HepG2 (cell line): ENCODE results near the gene ELMOD1. TPM values are rescaled to one million over a fixed set of nuclear protein-coding genes. Genes with fewer than 3 reads are reported as not detected.

Experiments used
- KDM2A ChIP-seq: sonication (generic); formaldehyde crosslinking; IDR thresholded peaks from 2 replicates; pipeline ENCODE4 v1.4.0; 2020; ENCODE audit warnings: low read depth, missing genetic modification reagents, borderline replicate concordance
- MAF1 ChIP-seq: sonication (generic); formaldehyde crosslinking; IDR thresholded peaks from 2 replicates; pipeline ENCODE4 v1.5.0; 2020; ENCODE audit warnings: missing genetic modification reagents, borderline replicate concordance
- MAX ChIP-seq: IDR thresholded peaks from 2 replicates; pipeline ENCODE4 v1.6.1; 2012; ENCODE audit warnings: inconsistent platforms
- PATZ1 ChIP-seq: sonication (generic); formaldehyde crosslinking; IDR thresholded peaks from 2 replicates; pipeline ENCODE4 v1.4.0; 2020; ENCODE audit warnings: missing genetic modification reagents
- RERE ChIP-seq: IDR thresholded peaks from 2 replicates; pipeline ENCODE4 v1.6.1; 2016; ENCODE audit warnings: low read depth, missing genetic modification reagents, missing compliant biosample characterization
- ZNF263 ChIP-seq: sonication (generic); formaldehyde crosslinking; IDR thresholded peaks from 2 replicates; pipeline ENCODE4 v1.4.0; 2020; ENCODE audit warnings: missing genetic modification reagents
- polyA plus RNA-seq, 8 experiments: library from polyadenylated mRNA; depleted of rRNA in 3 of 8; stranded (reverse) in 7 of 8; unstranded in 1 of 8; fragments of >200 nt; fragmentation: Illumina TruSeq in 4 of 8; extraction: Trizol in 4 of 8; gene quantifications; 2 replicates each; pipeline versions ENCODE4 v1.2.1 to v1.2.3, GENCODE V29; 2011 to 2016; ENCODE audit warnings: low read depth in 4 of 8, missing spikeins in 1 of 8, mixed read lengths in 1 of 8; ENCODE audit not compliant: insufficient read depth in 1 of 8
- total RNA-seq, 5 experiments: library from RNA; depleted of rRNA; stranded (reverse); fragments of >200 nt; fragmentation: Illumina TruSeq; extraction: Trizol; gene quantifications; 2 replicates each; pipeline ENCODE4 v1.2.3, GENCODE V29; 2016; ENCODE audit warnings: low read depth in 1 of 5
- TF ChIP-seq, protein P1 (sequence below): sonication (generic); formaldehyde crosslinking; IDR thresholded peaks from 2 replicates; pipeline ENCODE4 v1.4.0; 2020; ENCODE audit warnings: mild to moderate bottlenecking, missing genetic modification reagents
- TF ChIP-seq, protein P2 (sequence below): sonication (generic); formaldehyde crosslinking; conservative IDR thresholded peaks from 2 replicates; pipeline ENCODE4 v1.4.0; 2020; ENCODE audit warnings: mild to moderate bottlenecking, missing genetic modification reagents, moderate library complexity

Gene ELMOD1
- total and polyA plus RNA-seq, 2 of the 13 experiments (the other 11 are each of a cell fraction or from before 2014, with no cell fraction given) = not detected

GRCh38 chr11:107590460-107591377 lies at the start of gene ELMOD1 (continued):
- no peak for TF ChIP-seq RERE
- TF ChIP-seq MAX = peak; percentile 38; the same call in 1 of the 2 replicates
- no peak for TF ChIP-seq MAF1 (CRISPR knock-in tag)
- peak; percentile 24; the same call in 1 of the 2 replicates for TF ChIP-seq PATZ1 (CRISPR knock-in tag)
- peak; percentile 27; the same call in 1 of the 2 replicates for TF ChIP-seq KDM2A
- 0 out of 2 replicates have a peak, but pooled peaks have one; percentile 12 for TF ChIP-seq ZNF263 (CRISPR knock-in tag)
- TF ChIP-seq, protein P1, sequence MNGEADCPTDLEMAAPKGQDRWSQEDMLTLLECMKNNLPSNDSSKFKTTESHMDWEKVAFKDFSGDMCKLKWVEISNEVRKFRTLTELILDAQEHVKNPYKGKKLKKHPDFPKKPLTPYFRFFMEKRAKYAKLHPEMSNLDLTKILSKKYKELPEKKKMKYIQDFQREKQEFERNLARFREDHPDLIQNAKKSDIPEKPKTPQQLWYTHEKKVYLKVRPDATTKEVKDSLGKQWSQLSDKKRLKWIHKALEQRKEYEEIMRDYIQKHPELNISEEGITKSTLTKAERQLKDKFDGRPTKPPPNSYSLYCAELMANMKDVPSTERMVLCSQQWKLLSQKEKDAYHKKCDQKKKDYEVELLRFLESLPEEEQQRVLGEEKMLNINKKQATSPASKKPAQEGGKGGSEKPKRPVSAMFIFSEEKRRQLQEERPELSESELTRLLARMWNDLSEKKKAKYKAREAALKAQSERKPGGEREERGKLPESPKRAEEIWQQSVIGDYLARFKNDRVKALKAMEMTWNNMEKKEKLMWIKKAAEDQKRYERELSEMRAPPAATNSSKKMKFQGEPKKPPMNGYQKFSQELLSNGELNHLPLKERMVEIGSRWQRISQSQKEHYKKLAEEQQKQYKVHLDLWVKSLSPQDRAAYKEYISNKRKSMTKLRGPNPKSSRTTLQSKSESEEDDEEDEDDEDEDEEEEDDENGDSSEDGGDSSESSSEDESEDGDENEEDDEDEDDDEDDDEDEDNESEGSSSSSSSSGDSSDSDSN (CRISPR knock-in tag) = peak; percentile 49; the same call in 1 of the 2 replicates
- TF ChIP-seq, protein P2, sequence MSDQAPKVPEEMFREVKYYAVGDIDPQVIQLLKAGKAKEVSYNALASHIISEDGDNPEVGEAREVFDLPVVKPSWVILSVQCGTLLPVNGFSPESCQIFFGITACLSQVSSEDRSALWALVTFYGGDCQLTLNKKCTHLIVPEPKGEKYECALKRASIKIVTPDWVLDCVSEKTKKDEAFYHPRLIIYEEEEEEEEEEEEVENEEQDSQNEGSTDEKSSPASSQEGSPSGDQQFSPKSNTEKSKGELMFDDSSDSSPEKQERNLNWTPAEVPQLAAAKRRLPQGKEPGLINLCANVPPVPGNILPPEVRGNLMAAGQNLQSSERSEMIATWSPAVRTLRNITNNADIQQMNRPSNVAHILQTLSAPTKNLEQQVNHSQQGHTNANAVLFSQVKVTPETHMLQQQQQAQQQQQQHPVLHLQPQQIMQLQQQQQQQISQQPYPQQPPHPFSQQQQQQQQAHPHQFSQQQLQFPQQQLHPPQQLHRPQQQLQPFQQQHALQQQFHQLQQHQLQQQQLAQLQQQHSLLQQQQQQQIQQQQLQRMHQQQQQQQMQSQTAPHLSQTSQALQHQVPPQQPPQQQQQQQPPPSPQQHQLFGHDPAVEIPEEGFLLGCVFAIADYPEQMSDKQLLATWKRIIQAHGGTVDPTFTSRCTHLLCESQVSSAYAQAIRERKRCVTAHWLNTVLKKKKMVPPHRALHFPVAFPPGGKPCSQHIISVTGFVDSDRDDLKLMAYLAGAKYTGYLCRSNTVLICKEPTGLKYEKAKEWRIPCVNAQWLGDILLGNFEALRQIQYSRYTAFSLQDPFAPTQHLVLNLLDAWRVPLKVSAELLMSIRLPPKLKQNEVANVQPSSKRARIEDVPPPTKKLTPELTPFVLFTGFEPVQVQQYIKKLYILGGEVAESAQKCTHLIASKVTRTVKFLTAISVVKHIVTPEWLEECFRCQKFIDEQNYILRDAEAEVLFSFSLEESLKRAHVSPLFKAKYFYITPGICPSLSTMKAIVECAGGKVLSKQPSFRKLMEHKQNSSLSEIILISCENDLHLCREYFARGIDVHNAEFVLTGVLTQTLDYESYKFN (CRISPR knock-in tag) = no peak
- TF ChIP-seq, all 625 proteins: peak for 11
